Gastroesophageal sphincter (tissue), 3 donors: ENCODE data around the gene STX1A.

ENCODE experiments used
- CTCF ChIP-seq, 4 experiments: fragments of 200-600 bp in 2 of 4; fragments of 450-650 bp in 2 of 4; sonication (generic) in 1 of 4; IDR thresholded peaks; one replicate each; pipeline ENCODE4 v1.5.1; 2017 to 2019; ENCODE audit warnings: antibody characterized with exemption in 4 of 4, mild to moderate bottlenecking in 2 of 4, moderate library complexity in 2 of 4
- EP300 ChIP-seq: sonication (generic); formaldehyde crosslinking; IDR thresholded peaks from one replicate; pipeline ENCODE4 v1.6.1; 2017; ENCODE audit warnings: antibody characterized with exemption, mild to moderate bottlenecking
- POLR2AphosphoS5 ChIP-seq: sonication (generic); formaldehyde crosslinking; IDR thresholded peaks from one replicate; pipeline ENCODE4 v1.6.1; 2017; ENCODE audit warnings: antibody characterized with exemption

GRCh38 chr7:73650524-73650923 lies 68.9 kb downstream of the STX1A start:
- no peak for TF ChIP-seq CTCF (IDR thresholded peaks at IDR 0.05)
- TF ChIP-seq EP300 = no peak
- TF ChIP-seq POLR2AphosphoS5 = no peak
